ENCODE measurements around the gene ODF2L.

- no peak for TF ChIP-seq CTCF (IDR thresholded peaks at IDR 0.05 in 4 of 5, conservative IDR thresholded peaks at IDR 0.05 in 1 of 5)
- TF ChIP-seq POLR2A (IDR thresholded peaks at IDR 0.05), result no peak
Measured at GRCh38 chr1:86421601-86422280, 25.6 kb upstream of the ODF2L start.
